HG03521 (cell line): Measurements from ENCODE around the gene PIK3C2G.
"Not testable (repeated sequence)": the region's sequence is repeated elsewhere in the genome, so short reads cannot be mapped to it uniquely, and the experiment has no call there.

ENCODE experiments used
- ATAC-seq: cut with Tn5 transposase; IDR thresholded peaks from one replicate; pipeline ENCODE4 v1.9.1; 2021; ENCODE audit warnings: mild to moderate bottlenecking, moderate library complexity; ENCODE audit not compliant: unreplicated experiment

PIK3C2G gene

DNA sequence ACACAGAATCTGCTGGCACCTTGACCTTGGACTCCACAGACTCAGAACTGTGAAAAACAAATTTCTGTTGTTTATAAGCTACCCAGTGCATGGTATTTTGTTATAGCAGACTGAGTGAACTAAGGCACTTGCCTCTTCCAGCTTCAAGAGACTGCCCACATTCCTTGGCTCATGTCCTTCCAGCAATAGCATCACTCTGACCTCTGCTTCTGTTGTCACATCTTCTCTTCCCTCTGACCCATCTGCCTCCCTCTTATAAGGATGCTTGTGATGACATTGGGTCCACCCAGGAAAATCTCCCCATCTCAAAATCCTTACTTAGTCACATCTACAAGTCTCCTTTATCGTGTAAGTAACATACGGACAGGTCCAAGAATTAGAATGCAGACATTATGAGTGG is 200.4 kb downstream of the PIK3C2G start:
- ATAC-seq, result no peak

DNA sequence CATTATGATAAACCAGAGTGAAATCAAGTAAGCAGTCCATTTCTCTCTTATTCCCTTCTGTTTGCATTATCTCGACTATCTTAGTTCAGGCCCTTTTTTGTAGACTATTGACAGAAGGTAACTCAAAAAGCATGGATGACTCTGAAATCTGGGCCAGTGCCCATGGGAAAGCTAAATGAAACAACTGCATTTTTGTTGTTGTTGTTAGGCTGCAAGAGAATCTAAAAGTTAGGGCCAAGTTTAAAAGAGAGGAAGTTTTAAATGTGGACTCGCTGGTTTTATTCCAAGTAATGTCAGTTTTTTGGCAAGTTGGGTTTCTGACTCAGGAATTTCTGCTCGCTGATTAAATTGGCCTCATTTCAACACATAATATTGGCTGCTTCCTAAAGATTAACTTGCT is 201.1 kb downstream of the PIK3C2G start:
- no peak for ATAC-seq

DNA sequence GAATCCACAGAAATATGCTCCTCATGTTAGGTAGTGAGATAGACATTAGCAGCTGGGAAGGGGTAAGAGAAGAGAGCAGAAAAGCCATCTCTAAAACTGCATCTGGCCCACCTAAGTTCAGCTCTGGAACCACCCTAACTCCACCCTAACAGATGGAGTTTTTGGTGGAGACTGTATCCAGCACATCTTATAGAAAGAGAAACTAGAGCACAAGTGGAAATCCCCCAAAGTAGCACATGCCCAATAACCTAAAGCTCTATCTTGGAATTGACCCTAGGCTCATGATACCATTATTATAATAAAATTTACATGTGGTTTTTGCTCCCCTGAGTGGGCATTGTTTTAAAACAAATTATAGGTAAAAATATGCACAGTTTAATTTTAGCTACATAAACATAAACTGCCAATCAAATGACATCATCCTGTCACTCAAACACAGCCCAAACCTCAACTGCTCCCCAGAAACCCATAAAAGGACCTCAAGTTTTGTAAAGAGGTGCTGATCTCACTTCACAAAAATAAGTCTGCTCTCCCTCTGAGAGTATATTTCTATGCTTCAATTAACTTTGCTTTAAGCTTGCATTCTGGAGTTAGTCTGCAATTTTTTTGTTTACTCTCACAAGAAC is 206.4 kb downstream of the PIK3C2G start:
- ATAC-seq, result no peak

DNA sequence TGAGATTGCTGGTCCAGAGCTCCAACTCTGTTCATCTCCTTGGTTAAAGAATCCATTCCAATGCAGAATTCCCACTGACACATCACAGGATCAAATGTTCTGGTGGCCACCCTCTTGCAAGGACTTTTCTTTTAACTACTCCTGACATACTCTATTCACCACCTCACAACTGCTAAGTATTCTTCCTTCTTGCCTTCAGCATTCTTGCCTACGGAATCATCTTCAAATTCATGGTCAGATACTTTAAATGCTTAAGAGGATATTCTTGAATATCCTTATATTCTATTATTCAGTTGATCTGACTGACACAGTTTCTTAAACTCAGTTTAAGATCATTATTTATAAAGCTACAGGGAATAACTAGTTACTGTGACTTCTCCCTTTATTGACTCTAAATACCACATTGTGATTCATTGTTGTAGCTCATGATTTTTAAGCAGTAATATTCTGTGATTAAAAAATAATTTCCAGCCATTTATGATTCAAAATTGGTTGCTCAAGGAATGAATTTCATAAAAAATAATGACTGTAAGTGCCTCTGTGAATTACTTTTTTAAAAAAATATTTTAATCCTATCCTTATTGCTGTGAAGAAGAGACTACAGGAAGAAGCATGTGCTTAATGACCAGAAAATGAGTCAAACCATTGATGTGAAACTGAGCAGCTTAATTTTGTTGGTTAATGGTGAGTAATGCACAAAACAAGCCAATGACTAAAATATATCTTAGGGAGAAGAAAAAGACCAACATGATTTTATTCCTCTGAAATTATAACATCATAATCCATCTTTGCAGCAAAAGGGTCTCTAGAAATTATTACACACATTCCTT is 207.1 kb downstream of the PIK3C2G start:
- no peak for ATAC-seq

DNA sequence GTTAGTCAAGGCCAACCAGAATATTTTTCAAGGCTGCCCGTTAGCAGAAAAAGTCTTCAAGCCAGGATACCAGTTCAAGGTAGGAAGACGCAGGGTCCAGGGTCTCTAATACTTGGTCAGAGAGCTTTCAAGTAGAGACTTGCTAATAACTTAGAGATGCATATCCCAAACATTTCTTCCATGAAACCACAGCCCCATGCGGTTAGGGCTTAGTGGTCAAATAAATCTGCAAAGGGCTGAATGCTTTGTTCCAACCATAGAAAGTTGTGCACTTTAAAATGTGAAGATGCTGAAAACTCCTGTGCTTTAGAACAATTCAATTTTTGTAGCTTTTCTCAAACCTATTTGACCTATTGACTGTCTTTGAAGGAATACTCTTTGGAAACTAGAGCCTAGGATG is 208.9 kb downstream of the PIK3C2G start:
- no peak for ATAC-seq

DNA sequence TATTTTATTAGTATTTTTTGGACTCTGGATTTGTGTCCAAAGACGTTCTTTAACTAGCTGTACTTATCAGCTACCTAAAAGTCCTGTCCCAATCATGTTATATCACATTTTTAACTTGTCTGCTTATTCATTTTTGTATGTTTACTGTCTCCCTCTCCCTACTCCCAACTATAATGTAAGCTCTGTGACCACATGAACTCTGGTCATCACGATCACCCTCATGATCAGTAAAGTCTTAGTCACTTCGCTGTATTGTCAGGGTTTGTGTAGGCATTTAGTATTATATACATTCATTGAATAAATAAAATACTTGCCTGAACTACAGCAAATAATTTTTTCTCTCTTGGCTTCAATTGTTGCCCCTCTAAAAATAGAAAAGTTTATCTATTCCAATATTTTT is 211.0 kb downstream of the PIK3C2G start:
- no peak for ATAC-seq

DNA sequence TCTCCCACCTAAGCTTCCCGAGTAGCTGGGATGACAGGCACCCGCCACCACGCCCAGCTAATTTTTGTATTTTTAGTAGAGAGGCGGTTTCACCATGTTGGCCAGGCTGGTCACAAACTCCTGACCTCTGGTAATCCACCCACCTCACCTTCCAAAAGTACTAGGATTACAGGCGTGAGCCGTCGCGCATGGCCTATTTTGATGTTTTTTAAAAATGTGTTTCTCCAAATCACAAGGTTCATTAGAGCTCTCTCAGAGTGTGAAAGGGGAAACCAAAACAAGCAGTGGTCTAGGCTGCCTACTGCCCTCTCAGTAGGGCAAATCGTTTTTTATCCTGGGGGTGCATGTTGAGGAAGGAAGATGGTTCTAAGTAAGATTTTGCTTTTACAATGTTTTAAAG is 211.5 kb downstream of the PIK3C2G start:
- ATAC-seq, result no peak

DNA sequence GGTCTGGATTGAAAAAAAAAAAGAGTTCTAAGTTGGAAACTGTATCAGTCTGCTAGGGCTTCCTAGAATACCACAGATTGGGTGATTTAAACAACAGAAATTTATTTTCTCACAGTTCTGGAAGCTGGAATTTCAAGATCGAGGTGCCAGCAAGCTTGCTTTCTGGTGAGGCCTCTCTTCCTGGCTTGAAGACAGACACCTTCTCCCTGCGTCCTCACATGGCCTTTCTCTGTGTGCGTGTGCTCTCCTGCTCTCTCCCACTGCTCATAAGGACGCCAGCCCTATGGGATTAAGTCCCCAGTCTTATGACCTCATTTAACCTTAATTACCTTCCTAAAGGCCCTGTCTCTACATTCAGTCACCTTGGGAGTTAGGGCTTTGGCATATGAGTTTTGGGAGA is 215.5 kb downstream of the PIK3C2G start:
- ATAC-seq, result no peak

DNA sequence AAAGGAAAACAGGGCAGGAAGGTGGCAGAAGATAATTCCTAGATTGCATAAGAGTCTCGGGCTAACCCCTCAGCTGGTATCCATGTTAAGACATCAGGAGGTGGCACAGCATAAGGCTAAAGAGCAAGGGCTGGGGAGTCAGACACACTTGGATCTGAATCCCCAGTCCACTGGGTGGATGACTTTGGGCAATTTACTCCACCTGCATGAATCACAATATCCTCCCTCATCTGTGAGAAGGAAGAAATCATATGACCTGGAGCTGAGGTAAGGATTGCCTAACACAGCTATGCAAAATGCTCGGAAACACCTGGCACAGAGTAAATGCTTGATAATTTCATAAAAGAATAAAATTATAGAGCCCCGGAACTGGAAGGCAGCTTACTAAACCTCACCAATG is 217.9 kb downstream of the PIK3C2G start:
- ATAC-seq, result no peak

DNA sequence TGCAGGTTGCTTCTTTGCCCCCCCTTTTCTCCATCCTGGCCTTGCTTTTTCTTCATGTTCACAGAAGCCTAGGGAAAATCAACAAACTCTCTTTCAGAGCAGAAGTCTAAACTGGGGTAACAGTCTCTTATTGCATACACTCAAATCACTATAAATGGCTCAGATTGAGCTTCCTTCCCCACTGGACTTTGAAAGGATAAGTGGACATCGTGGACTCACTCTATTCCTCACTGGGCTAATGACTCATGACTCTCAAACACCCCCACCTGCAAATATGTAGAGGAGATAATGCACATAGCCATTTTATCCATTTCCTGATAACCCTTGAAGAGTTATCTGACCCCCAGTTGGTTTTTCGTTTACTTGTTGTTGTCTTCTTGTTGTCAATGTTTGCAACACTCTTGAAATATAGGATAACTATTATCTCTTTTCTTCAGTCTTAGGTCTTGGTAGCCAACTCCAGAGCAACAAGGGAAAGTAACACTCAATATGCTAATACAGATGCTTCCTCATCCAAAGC is 221.3 kb downstream of the PIK3C2G start:
- no peak for ATAC-seq

DNA sequence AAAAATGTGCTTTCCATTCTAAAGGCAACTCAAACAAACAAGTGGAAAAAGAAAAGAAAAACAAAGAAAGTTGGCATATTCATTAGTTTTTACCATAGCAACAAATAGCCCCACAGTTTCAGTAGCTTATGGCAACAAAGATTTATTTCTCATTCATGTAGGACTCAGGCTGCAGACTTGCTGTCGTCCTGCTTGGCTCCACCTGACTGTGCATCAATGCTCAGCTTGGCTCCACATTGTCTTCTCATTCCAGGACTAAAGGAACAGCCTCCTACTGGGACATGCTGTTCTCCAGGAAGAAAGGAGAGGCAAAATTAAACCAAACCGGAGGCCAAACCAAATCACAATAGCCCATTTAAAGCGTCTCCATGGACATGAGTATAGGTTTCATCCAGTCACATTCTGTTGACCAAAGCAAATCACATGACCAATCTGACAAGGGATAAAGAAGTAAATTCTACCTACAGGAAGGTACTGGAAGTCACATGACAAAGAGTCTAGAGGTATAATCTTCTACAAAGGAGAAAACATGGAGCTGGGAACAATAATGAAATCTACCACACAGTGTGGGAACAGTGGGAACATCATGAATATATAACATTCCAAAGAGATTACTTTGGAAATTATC is 222.5 kb downstream of the PIK3C2G start:
- no peak for ATAC-seq

DNA sequence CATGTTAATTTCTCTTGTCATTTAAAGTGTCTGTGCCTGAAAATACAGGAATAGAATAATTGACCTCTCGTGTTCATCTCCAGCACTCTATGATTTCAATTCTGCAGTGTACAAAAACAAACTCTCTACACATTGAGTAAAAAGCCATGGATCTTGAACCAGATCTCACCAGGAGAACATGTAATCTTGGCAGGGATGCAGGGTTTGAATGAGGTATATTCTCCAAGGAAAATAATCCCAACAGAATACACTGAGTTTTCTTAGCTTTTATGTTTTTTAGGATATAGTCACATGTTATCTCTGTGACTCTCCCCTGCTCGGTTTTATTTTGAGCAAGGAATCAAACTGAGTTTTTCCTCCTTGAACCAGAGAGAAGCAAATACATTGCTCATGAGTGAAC is 224.7 kb downstream of the PIK3C2G start:
- ATAC-seq, result no peak

DNA sequence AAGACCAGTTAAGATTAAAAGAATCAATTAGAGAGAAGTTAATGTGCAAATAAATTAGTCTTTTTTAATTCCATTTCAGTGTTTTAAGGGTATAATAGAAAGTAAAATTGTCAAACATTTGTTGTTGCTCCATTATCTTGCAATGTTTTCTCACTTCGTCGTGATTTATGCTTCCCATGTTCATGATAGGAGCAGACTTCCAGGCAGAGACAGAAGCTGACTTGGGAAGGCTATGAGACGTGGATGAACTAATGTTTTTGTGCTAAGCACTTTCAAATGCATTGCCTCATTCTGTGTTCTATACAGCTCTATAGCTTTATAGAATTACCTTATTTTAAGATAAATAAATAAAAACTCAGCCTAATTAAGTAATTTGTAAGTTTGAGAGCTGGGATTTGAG is 226.2 kb downstream of the PIK3C2G start:
- ATAC-seq, result no peak

DNA sequence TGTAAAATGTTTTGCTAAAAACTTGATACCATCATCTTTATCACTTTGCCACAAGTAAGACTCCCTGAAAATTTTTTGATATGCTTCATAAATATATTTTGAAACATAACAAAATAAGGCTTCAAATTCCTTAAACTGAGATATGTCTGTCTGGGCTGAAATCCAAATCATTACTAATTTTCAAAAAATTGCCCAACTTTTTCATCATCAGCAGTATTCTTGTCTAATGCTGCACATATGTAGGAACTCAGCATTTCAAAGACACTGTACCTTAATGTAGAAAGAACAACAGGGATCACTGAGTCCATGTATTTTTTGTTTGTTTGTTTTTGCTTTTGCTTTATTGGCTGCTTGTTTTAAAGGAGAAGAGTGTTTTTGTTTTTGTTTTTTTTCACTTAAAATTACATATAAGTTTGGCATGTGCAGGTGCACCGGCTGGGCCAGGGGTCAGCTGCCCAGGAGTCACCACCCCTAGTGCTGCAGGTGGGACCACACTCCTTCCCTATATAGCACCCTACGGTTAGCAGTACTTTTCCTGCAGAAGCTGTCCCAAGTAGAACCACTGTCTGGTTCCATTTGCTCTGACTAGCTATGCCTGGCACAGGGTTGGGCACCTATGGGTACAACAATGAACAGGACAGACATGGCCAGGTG is 231.2 kb downstream of the PIK3C2G start:
- ATAC-seq, result no peak

DNA sequence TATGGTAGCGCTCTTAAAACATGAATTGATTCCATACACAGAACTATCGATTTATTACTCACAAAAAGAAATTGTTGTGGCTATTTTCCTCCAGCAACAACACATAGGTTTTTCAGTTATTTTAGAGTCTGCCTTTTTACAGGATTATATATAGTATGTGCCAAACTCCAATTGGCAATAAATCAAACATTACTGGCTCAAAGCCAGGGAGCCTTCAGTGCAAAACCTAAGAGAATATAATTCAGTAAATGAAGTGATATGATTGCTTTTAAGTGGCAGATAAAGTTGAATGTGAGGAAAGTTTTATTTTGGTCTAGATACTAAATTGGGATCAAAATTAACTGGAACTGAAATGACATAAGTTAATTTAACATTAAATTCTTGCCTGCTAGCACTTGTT is 234.8 kb downstream of the PIK3C2G start:
- ATAC-seq, result no peak

DNA sequence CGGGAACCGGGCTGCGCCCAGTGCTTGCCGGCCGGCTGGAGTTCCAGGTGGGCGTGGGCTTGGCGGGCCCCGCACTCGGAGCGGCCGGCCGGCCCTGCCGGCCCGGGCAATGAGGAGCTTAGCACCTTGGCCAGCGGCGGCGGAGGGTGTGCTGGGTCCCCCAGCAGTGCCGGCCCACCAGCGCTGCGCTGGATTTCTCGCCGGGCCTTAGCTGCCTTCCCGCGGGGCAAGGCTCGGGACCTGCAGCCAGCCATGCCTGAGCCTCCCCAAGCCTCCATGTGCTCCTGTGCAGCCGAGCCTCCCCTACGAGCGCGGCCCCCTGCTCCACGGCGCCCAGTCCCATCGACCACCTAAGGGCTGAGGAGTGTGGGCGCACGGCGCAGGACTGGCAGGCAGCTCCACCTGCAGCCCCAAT is 238.8 kb downstream of the PIK3C2G start:
- not testable (repeated sequence) for ATAC-seq

DNA sequence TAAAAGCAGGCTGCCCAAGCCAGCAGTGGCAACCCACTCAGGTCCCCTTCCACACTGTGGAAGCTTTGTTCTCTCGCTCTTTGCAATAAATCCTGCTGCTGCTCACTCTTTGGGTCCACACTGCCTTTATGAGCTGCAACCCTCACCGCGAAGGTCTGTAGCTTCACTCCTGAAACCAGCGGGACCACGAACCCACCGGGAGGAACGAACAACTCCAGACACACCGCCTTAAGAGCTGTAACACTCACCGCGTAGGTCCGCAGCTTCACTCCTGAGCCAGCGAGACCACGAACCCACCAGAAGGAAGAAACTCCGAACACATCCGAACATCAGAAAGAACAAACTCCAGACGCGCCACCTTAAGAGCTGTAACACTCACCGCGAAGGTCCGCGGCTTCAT is 239.4 kb downstream of the PIK3C2G start:
- ATAC-seq, result not testable (repeated sequence)

DNA sequence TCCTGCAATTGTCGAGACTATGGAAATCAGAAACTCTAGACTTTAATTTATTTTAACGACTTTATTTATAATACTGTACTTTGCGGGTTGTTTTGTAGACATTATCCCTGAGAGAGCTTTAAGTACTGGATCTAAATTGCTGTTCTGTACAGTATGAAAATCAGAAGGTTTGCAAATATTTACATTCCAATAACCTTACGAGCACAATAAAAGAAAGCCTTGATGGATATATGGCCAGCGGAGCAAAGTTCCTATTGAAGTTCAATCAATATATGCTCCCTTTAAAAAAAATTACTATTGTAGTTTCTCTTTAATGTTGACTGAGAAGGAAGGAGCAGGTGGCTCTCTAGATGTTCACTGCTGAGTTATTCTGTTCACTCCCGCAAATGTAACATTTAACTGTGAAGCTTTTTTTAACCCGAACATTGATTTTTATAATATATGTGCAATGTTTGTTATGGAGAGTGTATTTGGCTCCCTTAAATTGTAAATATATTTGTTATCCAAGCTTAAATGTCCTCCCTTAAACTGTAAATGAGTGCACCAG is 241.2 kb downstream of the PIK3C2G start:
- ATAC-seq, result no peak

DNA sequence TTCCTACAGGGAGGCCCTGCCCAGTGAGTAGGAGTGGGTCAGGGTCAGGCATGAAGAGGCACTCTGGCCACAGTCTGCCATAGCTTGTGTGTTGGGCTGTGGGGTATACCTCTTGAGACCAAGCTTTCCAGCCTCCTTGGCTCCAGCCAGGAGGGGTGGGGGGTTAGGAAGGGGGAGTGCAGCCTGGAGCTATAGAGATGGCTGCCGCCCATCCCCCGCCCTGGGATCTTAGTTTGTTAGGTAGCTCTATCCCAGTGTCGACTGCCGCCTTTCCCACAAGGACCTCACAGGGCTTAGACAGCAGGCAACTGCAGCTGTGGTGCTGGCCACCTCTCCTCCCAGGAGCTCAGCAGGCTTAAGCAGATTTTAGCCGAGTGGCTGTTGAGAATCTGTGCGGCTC is 260.1 kb downstream of the PIK3C2G start:
- no peak for ATAC-seq

DNA sequence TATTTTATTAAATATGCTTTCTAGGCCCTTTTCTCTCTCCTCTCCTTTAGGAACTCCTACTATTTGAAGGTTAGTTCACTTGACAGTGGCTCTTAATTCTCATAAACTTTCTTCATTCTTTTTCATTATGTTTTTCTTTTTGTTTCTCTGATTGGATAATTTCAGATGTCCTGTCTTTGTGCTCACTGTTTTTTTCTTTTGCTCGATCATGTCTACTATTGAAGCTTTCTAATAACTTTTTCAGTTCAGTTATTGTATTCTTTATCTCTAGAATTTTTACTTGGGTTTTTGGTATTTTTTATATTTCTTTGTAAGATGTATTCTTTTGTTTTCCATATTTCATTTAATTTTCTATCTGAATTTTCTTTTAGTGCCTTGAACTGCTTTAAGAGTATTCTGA is 261.5 kb downstream of the PIK3C2G start:
- no peak for ATAC-seq

DNA sequence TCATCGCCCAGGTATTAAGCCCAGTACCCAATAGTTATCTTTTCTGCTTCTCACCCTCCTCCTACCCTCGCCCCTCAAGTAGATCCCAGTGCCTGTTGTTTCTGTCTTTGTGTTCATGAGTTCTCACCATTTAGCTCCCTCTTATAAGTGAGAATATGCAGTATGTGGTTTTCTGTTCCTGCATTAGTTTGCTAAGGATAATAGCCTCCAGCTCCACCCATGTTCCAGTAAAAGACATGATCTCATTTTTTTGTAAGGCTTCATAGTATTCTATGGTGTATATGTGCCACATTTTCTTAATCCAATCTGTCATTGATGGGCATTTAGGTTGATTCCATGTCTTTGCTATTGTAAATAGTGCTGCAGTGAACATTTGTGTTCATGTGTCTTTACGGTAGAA is 281.2 kb downstream of the PIK3C2G start:
- not testable (repeated sequence) for ATAC-seq
